MM.1S (cell line): ENCODE results near the gene ENO4.

Experiments
- DNase-seq: peaks from one replicate; pipeline ENCODE4 v3.0.0-alpha.2; 2015
- H2AFZ ChIP-seq: fragments of 300-600 bp; sonication (generic); 2 replicates; pipeline ENCODE4 v1.6.0; 2016; ENCODE audit warnings: antibody characterized with exemption, low read length
- H3F3A ChIP-seq: fragments of 300-600 bp; sonication (generic); 2 replicates; pipeline ENCODE4 v1.6.1; 2016; ENCODE audit warnings: mild to moderate bottlenecking, antibody characterized with exemption, low read length, moderate library complexity, mixed read lengths; ENCODE audit not compliant: insufficient read depth
- H3K27ac ChIP-seq: fragments of 300-600 bp; sonication (generic); 2 replicates; pipeline ENCODE4 v1.5.1; 2016; ENCODE audit warnings: mild to moderate bottlenecking, low read length
- H3K27me3 ChIP-seq: fragments of 300-600 bp; sonication (generic); replicated peaks from 2 replicates; pipeline ENCODE4 v1.6.0; 2016; ENCODE audit warnings: low read length; ENCODE audit not compliant: insufficient read depth
- H3K36me3 ChIP-seq: fragments of 300-600 bp; sonication (generic); replicated peaks from 2 replicates; pipeline ENCODE4 v1.6.1; 2016; ENCODE audit warnings: mild to moderate bottlenecking, low read length, mixed read lengths; ENCODE audit not compliant: insufficient read depth
- H3K4me1 ChIP-seq: fragments of 300-600 bp; sonication (generic); 2 replicates; pipeline ENCODE4 v1.6.1; 2016; ENCODE audit warnings: low read length, mixed read lengths
- H3K4me2 ChIP-seq: fragments of 300-600 bp; sonication (generic); 2 replicates; pipeline ENCODE4 v1.6.0; 2016; ENCODE audit warnings: low read depth, low read length
- H3K4me3 ChIP-seq: fragments of 300-600 bp; sonication (generic); 2 replicates; pipeline ENCODE4 v1.5.1; 2016; ENCODE audit warnings: low read length, mixed read lengths
- H3K79me2 ChIP-seq: fragments of 300-600 bp; sonication (generic); 2 replicates; pipeline ENCODE4 v1.6.1; 2016; ENCODE audit warnings: mixed run types, low read length, mixed read lengths
- H3K9ac ChIP-seq: fragments of 300-600 bp; sonication (generic); 2 replicates; pipeline ENCODE4 v1.6.1; 2016; ENCODE audit warnings: low read length, mixed read lengths
- H3K9me2 ChIP-seq: fragments of 300-600 bp; sonication (generic); replicated peaks from 2 replicates; pipeline ENCODE4 v1.6.1; 2016; ENCODE audit warnings: mild to moderate bottlenecking, low read length, mixed read lengths; ENCODE audit not compliant: insufficient read depth
- H3K9me3 ChIP-seq: fragments of 300-600 bp; sonication (generic); replicated peaks from 2 replicates; pipeline ENCODE4 v1.6.1; 2016; ENCODE audit warnings: mild to moderate bottlenecking, low read length, mixed read lengths; ENCODE audit not compliant: insufficient read depth
- H4K20me1 ChIP-seq: fragments of 300-600 bp; sonication (generic); 2 replicates; pipeline ENCODE4 v1.6.1; 2016; ENCODE audit warnings: mild to moderate bottlenecking, low read length, moderate library complexity, mixed read lengths; ENCODE audit not compliant: insufficient read depth
- EZH2 ChIP-seq: fragments of 300-600 bp; sonication (generic); optimal IDR thresholded peaks from 2 replicates; pipeline ENCODE3; 2017; ENCODE audit warnings: low read depth, mild to moderate bottlenecking, antibody characterized with exemption, low read length, mixed read lengths
- EZH2phosphoT487 ChIP-seq: fragments of 300-600 bp; sonication (generic); IDR thresholded peaks from 2 replicates; pipeline ENCODE4 v1.6.1; 2018; ENCODE audit warnings: antibody characterized with exemption, low read length
- TF ChIP-seq, protein P1 (sequence below): fragments of 300-600 bp; sonication (generic); IDR thresholded peaks from 2 replicates; pipeline ENCODE4 v1.5.1; 2016; ENCODE audit warnings: antibody characterized with exemption, low read length, mixed read lengths

ENO4 gene

GRCh38 chr10:116849248-116850057 is at the start of gene ENO4:
ENO4 (plus strand) TSS chr10:116849499; CDS start chr10:116849567, 68 bp downstream.
- Histone ChIP-seq H3K4me2 (peak within 1 kb of the TSS; percentile 90), H3K27ac (peak within 1 kb of the TSS; percentile 9; the same call in 1 of the 2 replicates), H4K20me1 (no peaks in the 10 kb centered on the region), H3K4me3 (peak within 1 kb of the TSS; percentile 88), H3K4me1 (peaks cover 4% of the 10 kb centered on the region), H3K27me3 (no peaks in the 10 kb centered on the region), H3K9ac (peak within 1 kb of the TSS; percentile 79), H3K36me3 (no peaks in the 10 kb centered on the region), H3K9me2 (no peaks in the 10 kb centered on the region), H3K9me3 (no peaks in the 10 kb centered on the region), H3F3A (no peaks in the 10 kb centered on the region; the same call in 1 of the 2 replicates), H3K79me2 (no peaks in the 10 kb centered on the region), H2AFZ (peak within 1 kb of the TSS; percentile 95)
- peak; percentile 80 for DNase-seq
- TF ChIP-seq EZH2 = no peak
- TF ChIP-seq, protein P1, sequence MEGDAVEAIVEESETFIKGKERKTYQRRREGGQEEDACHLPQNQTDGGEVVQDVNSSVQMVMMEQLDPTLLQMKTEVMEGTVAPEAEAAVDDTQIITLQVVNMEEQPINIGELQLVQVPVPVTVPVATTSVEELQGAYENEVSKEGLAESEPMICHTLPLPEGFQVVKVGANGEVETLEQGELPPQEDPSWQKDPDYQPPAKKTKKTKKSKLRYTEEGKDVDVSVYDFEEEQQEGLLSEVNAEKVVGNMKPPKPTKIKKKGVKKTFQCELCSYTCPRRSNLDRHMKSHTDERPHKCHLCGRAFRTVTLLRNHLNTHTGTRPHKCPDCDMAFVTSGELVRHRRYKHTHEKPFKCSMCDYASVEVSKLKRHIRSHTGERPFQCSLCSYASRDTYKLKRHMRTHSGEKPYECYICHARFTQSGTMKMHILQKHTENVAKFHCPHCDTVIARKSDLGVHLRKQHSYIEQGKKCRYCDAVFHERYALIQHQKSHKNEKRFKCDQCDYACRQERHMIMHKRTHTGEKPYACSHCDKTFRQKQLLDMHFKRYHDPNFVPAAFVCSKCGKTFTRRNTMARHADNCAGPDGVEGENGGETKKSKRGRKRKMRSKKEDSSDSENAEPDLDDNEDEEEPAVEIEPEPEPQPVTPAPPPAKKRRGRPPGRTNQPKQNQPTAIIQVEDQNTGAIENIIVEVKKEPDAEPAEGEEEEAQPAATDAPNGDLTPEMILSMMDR = no peak
- TF ChIP-seq EZH2phosphoT487 = no peak

GRCh38 chr10:116800286-116800929 is 48.9 kb upstream of the ENO4 start:
- TF ChIP-seq, protein P1 = no peak
- TF ChIP-seq EZH2 (no peak), EZH2phosphoT487 (no peak)
- no peak for DNase-seq
- no peaks in the 10 kb centered on the region for H3K4me1 ChIP-seq
- H3K27ac ChIP-seq = no peak overlapping the region
- no peak overlapping the region for H2AFZ ChIP-seq
- H3K9me3 ChIP-seq = no peaks in the 10 kb centered on the region
- H3K9ac ChIP-seq = no peak overlapping the region
- H3F3A ChIP-seq = no peaks in the 10 kb centered on the region
- H3K79me2 ChIP-seq = no peaks in the 10 kb centered on the region
- H4K20me1 ChIP-seq = no peaks in the 10 kb centered on the region
- no peaks in the 10 kb centered on the region for H3K27me3 ChIP-seq
- H3K4me3 ChIP-seq = no peak overlapping the region
- no peak overlapping the region for H3K4me2 ChIP-seq
- H3K36me3 ChIP-seq = no peaks in the 10 kb centered on the region
- H3K9me2 ChIP-seq = no peaks in the 10 kb centered on the region

GRCh38 chr10:116801658-116802057 is 47.6 kb upstream of the ENO4 start:
- no peaks in the 10 kb centered on the region for H3K36me3 ChIP-seq
- no peak overlapping the region for H2AFZ ChIP-seq
- H3K9me3 ChIP-seq = no peaks in the 10 kb centered on the region
- no peaks in the 10 kb centered on the region for H3K4me1 ChIP-seq
- no peak overlapping the region for H3K4me3 ChIP-seq
- no peak for TF ChIP-seq EZH2phosphoT487
- TF ChIP-seq EZH2 = no peak
- TF ChIP-seq, protein P1 = no peak
- no peak overlapping the region for H3K9ac ChIP-seq
- H3K4me2 ChIP-seq = no peak overlapping the region
- H3K79me2 ChIP-seq = no peaks in the 10 kb centered on the region
- DNase-seq = no peak
- H3F3A ChIP-seq = no peaks in the 10 kb centered on the region
- no peaks in the 10 kb centered on the region for H3K27me3 ChIP-seq
- H3K9me2 ChIP-seq = no peaks in the 10 kb centered on the region
- no peak overlapping the region for H3K27ac ChIP-seq
- no peaks in the 10 kb centered on the region for H4K20me1 ChIP-seq
